Measurements from ENCODE around the gene CYGB.

CYGB gene

GRCh38 chr17:76484228-76484725, 53.2 kb downstream of the CYGB start:
- H3K79me2 ChIP-seq (ENCODE audit: control insufficient read depth, low read length), result no peaks in the 10 kb centered on the region; the same call in none of the 2 replicates
- no peak overlapping the region for H3K4me2 ChIP-seq (ENCODE audit: low read length)
- H3F3A ChIP-seq (ENCODE audit: control insufficient read depth, insufficient read depth), result peaks cover 24% of the 10 kb centered on the region
- no peaks in the 10 kb centered on the region for H3K9me2 ChIP-seq (replicated peaks; ENCODE audit: control insufficient read depth, low read length)
- no peaks in the 10 kb centered on the region for H4K20me1 ChIP-seq (ENCODE audit: control insufficient read depth, insufficient read depth, low read depth, low read length)
- H3K9me3 ChIP-seq (ENCODE audit: control insufficient read depth, insufficient read depth, low read length), result no peaks in the 10 kb centered on the region
- peaks cover 28% of the 10 kb centered on the region for H3K36me3 ChIP-seq (ENCODE audit: control insufficient read depth, low read length)
- peaks cover 72% of the 10 kb centered on the region for H3K4me1 ChIP-seq (ENCODE audit: control insufficient read depth, low read length)
- no peaks in the 10 kb centered on the region for H3K27me3 ChIP-seq (ENCODE audit: control insufficient read depth, low read length)
- TF ChIP-seq CTCF (IDR thresholded peaks at IDR 0.05; ENCODE audit: low read depth, low read length, poor library complexity, severe bottlenecking), result no peak
- TF ChIP-seq EZH2phosphoT487 (IDR thresholded peaks at IDR 0.05; ENCODE audit: borderline replicate concordance, low read length), result no peak
- H3K4me3 ChIP-seq (ENCODE audit: low read length), result no peak overlapping the region
- no peak overlapping the region for H3K27ac ChIP-seq (ENCODE audit: low read depth, low read length)

- Histone ChIP-seq H3K27ac (ENCODE audit: low read depth, low read length) (peak overlapping the region; percentile 96), H3K4me3 (ENCODE audit: low read length) (peak overlapping the region; percentile 74), H3K9me2 (replicated peaks; ENCODE audit: control insufficient read depth, low read length) (no peaks in the 10 kb centered on the region), H3K36me3 (ENCODE audit: control insufficient read depth, low read length) (peaks cover 41% of the 10 kb centered on the region), H3F3A (ENCODE audit: control insufficient read depth, insufficient read depth) (peaks cover 19% of the 10 kb centered on the region), H3K9me3 (ENCODE audit: control insufficient read depth, insufficient read depth, low read length) (no peaks in the 10 kb centered on the region), H3K4me2 (ENCODE audit: low read length) (peak overlapping the region; percentile 100), H3K27me3 (ENCODE audit: control insufficient read depth, low read length) (no peaks in the 10 kb centered on the region), H3K79me2 (ENCODE audit: control insufficient read depth, low read length) (no peaks in the 10 kb centered on the region; the same call in none of the 2 replicates), H4K20me1 (ENCODE audit: control insufficient read depth, insufficient read depth, low read depth, low read length) (no peaks in the 10 kb centered on the region), H3K4me1 (ENCODE audit: control insufficient read depth, low read length) (peaks cover 68% of the 10 kb centered on the region)
- TF ChIP-seq CTCF (IDR thresholded peaks at IDR 0.05; ENCODE audit: low read depth, low read length, poor library complexity, severe bottlenecking) (no peak), EZH2phosphoT487 (IDR thresholded peaks at IDR 0.05; ENCODE audit: borderline replicate concordance, low read length) (no peak)
Measured at GRCh38 chr17:76481071-76481655, 56.3 kb downstream of the CYGB start.

GRCh38 chr17:76480632-76481031, 56.9 kb downstream of the CYGB start:
- Histone ChIP-seq H3F3A (ENCODE audit: control insufficient read depth, insufficient read depth) (peaks cover 18% of the 10 kb centered on the region), H3K4me2 (ENCODE audit: low read length) (peak overlapping the region; percentile 100), H3K4me1 (ENCODE audit: control insufficient read depth, low read length) (peaks cover 63% of the 10 kb centered on the region), H3K4me3 (ENCODE audit: low read length) (peak overlapping the region; percentile 74), H3K9me2 (replicated peaks; ENCODE audit: control insufficient read depth, low read length) (no peaks in the 10 kb centered on the region), H3K27me3 (ENCODE audit: control insufficient read depth, low read length) (no peaks in the 10 kb centered on the region), H3K79me2 (ENCODE audit: control insufficient read depth, low read length) (no peaks in the 10 kb centered on the region; the same call in none of the 2 replicates), H3K27ac (ENCODE audit: low read depth, low read length) (peak overlapping the region; percentile 96), H3K9me3 (ENCODE audit: control insufficient read depth, insufficient read depth, low read length) (no peaks in the 10 kb centered on the region), H4K20me1 (ENCODE audit: control insufficient read depth, insufficient read depth, low read depth, low read length) (no peaks in the 10 kb centered on the region), H3K36me3 (ENCODE audit: control insufficient read depth, low read length) (peaks cover 41% of the 10 kb centered on the region)
- TF ChIP-seq CTCF (IDR thresholded peaks at IDR 0.05; ENCODE audit: low read depth, low read length, poor library complexity, severe bottlenecking) (no peak), EZH2phosphoT487 (IDR thresholded peaks at IDR 0.05; ENCODE audit: borderline replicate concordance, low read length) (no peak)

Data from DOHH2 (cell line).